ENCODE results near the gene NACA2.
"Not testable (repeated sequence)": the region's sequence is repeated elsewhere in the genome, so short reads cannot be mapped to it uniquely, and the experiment has no call there.

The NACA2 gene

DNA sequence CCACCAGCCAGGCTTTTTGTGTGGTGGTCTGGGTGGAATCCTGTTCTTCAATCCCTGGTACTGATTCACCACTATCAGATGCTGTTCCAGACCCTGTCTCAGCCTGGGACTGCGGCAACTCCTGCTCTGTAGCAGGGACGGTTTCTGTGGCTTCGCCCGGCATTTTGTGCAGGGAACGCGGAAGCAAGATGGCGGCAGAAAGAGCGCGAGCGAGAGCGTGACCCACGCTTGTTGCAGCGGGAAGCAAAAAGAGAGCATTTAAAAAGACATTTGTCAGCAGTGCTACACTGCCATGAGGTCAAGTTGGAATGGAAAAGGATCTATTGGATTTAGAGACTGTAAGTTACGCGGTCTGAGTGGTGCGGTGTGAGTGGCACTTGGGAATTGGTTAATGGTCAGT lies at the start of gene NACA2:
Gene NACA2 (minus strand): TSS at position 202 of the 400 bp plus-strand sequence. CDS start 39 bp downstream, at position 163.
- Histone ChIP-seq H3K27me3 (ENCODE audit: insufficient read depth, low read length) (peaks cover 58% of the 10 kb centered on the region), H2AFZ (ENCODE audit: low read length, unreplicated experiment) (no peak within 1 kb of the TSS), H3K4me3 (ENCODE audit: low read depth, low read length) (no peak within 1 kb of the TSS), H3K79me2 (ENCODE audit: control insufficient read depth, insufficient read depth, low read length, unreplicated experiment) (no peaks in the 10 kb centered on the region), H3K36me3 (ENCODE audit: insufficient read depth, low read length) (no peaks in the 10 kb centered on the region), H3K4me1 (ENCODE audit: control insufficient read depth, insufficient read depth, low read length, unreplicated experiment) (no peaks in the 10 kb centered on the region), H3K27ac (ENCODE audit: low read depth, low read length) (no peak within 1 kb of the TSS)

DNA sequence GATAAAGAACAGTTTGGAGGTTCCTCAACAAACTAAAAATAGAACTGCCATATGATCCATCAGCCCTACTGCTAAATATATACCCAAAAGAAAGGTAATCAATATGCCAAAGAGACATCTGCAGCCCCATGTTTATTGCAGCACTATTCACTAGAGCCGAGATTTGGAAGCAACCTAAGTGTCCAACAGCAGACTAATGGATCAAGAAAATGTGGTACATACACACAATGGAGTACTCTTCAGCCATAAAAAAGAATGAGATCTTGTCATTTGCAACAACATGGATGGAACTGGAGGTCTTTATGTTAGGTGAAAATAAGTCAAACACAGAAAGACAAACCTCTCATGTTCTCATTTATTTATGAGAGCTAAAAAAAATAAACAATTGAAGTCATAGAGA lies 48.8 kb upstream of the NACA2 start:
- no peaks in the 10 kb centered on the region for H3K27me3 ChIP-seq (ENCODE audit: insufficient read depth, low read length)
- no peaks in the 10 kb centered on the region for H3K36me3 ChIP-seq (ENCODE audit: insufficient read depth, low read length)
- H3K4me1 ChIP-seq (ENCODE audit: control insufficient read depth, insufficient read depth, low read length, unreplicated experiment): no peaks in the 10 kb centered on the region
- H2AFZ ChIP-seq (ENCODE audit: low read length, unreplicated experiment): no peak overlapping the region
- no peaks in the 10 kb centered on the region for H3K79me2 ChIP-seq (ENCODE audit: control insufficient read depth, insufficient read depth, low read length, unreplicated experiment)
- no peak overlapping the region for H3K4me3 ChIP-seq (ENCODE audit: low read depth, low read length)
- no peak overlapping the region for H3K27ac ChIP-seq (ENCODE audit: low read depth, low read length)

DNA sequence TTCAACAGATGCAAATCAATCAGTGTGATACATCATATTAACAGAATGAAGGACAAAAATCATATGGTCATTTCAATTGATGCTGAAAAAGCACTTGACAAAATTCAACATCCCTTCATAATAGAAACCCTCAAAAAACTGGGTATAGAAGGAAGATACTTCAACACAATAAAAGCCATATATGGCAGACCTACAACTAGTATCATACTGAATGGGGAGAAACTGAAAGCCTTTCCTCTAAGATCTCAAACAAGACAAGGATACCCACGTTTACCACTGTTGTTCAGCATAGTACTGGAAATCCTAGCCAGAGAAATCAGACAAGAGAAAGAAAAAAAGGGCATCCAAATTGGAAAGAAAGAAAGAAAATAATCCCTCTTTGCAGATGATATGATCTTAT lies 47.1 kb upstream of the NACA2 start:
- Histone ChIP-seq H3K27ac (ENCODE audit: low read depth, low read length) (no peak overlapping the region), H3K4me1 (ENCODE audit: control insufficient read depth, insufficient read depth, low read length, unreplicated experiment) (no peaks in the 10 kb centered on the region), H2AFZ (ENCODE audit: low read length, unreplicated experiment) (no peak overlapping the region), H3K27me3 (ENCODE audit: insufficient read depth, low read length) (no peaks in the 10 kb centered on the region), H3K79me2 (ENCODE audit: control insufficient read depth, insufficient read depth, low read length, unreplicated experiment) (no peaks in the 10 kb centered on the region), H3K36me3 (ENCODE audit: insufficient read depth, low read length) (no peaks in the 10 kb centered on the region), H3K4me3 (ENCODE audit: low read depth, low read length) (no peak overlapping the region)

GRCh38 chr17:61635913-61636432 lies 45.0 kb upstream of the NACA2 start:
- no peak overlapping the region for H2AFZ ChIP-seq (ENCODE audit: low read length, unreplicated experiment)
- H3K4me1 ChIP-seq (ENCODE audit: control insufficient read depth, insufficient read depth, low read length, unreplicated experiment): no peaks in the 10 kb centered on the region
- H3K27me3 ChIP-seq (ENCODE audit: insufficient read depth, low read length): no peaks in the 10 kb centered on the region
- no peaks in the 10 kb centered on the region for H3K79me2 ChIP-seq (ENCODE audit: control insufficient read depth, insufficient read depth, low read length, unreplicated experiment)
- H3K27ac ChIP-seq (ENCODE audit: low read depth, low read length): no peak overlapping the region
- H3K36me3 ChIP-seq (ENCODE audit: insufficient read depth, low read length): no peaks in the 10 kb centered on the region
- no peak overlapping the region for H3K4me3 ChIP-seq (ENCODE audit: low read depth, low read length)

DNA sequence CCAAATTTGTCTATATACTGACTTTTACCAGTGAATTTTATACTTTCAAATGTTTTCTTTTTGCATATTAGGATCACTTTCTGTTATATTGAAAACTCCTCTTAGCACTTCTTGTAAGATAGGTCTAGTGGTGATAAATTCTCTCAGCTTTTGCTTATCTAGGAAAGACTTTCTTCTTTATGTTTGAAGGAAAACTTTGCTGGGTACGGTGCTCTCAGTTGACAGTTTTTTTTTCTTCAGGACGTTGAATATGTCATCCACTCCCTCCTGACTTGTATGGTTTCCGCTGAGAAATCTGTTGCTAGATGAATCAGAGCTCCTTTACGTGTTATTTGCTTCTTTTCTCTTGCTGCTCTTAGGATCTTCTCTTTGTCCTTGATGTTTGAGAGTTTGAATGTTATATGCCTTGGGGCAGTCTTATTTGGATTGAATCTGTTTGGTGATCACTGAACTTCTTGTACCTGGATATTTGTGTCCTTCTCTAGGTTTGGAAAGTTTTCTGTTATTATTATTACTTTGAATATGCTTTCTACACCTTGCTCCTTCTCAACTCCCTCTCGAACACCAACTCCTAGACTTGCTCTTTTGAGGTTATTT lies 44.0 kb upstream of the NACA2 start:
- Histone ChIP-seq H3K27me3 (ENCODE audit: insufficient read depth, low read length) (no peaks in the 10 kb centered on the region), H3K36me3 (ENCODE audit: insufficient read depth, low read length) (no peaks in the 10 kb centered on the region), H3K27ac (ENCODE audit: low read depth, low read length) (no peak overlapping the region), H2AFZ (ENCODE audit: low read length, unreplicated experiment) (no peak overlapping the region), H3K79me2 (ENCODE audit: control insufficient read depth, insufficient read depth, low read length, unreplicated experiment) (no peaks in the 10 kb centered on the region), H3K4me1 (ENCODE audit: control insufficient read depth, insufficient read depth, low read length, unreplicated experiment) (no peaks in the 10 kb centered on the region), H3K4me3 (ENCODE audit: low read depth, low read length) (no peak overlapping the region)

GRCh38 chr17:61634011-61634539 lies 43.1 kb upstream of the NACA2 start:
- H3K4me1 ChIP-seq (ENCODE audit: control insufficient read depth, insufficient read depth, low read length, unreplicated experiment): no peaks in the 10 kb centered on the region
- no peak overlapping the region for H3K4me3 ChIP-seq (ENCODE audit: low read depth, low read length)
- H3K27me3 ChIP-seq (ENCODE audit: insufficient read depth, low read length): no peaks in the 10 kb centered on the region
- H3K27ac ChIP-seq (ENCODE audit: low read depth, low read length): no peak overlapping the region
- no peak overlapping the region for H2AFZ ChIP-seq (ENCODE audit: low read length, unreplicated experiment)
- H3K79me2 ChIP-seq (ENCODE audit: control insufficient read depth, insufficient read depth, low read length, unreplicated experiment): no peaks in the 10 kb centered on the region
- H3K36me3 ChIP-seq (ENCODE audit: insufficient read depth, low read length): no peaks in the 10 kb centered on the region

- Histone ChIP-seq H3K4me1 (ENCODE audit: control insufficient read depth, insufficient read depth, low read length, unreplicated experiment) (no peaks in the 10 kb centered on the region), H3K4me3 (ENCODE audit: low read depth, low read length) (no peak overlapping the region), H3K36me3 (ENCODE audit: insufficient read depth, low read length) (no peaks in the 10 kb centered on the region), H3K27me3 (ENCODE audit: insufficient read depth, low read length) (no peaks in the 10 kb centered on the region), H3K79me2 (ENCODE audit: control insufficient read depth, insufficient read depth, low read length, unreplicated experiment) (no peaks in the 10 kb centered on the region), H2AFZ (ENCODE audit: low read length, unreplicated experiment) (no peak overlapping the region), H3K27ac (ENCODE audit: low read depth, low read length) (no peak overlapping the region)
Measured at GRCh38 chr17:61632826-61633225, 41.8 kb upstream of the NACA2 start.

DNA sequence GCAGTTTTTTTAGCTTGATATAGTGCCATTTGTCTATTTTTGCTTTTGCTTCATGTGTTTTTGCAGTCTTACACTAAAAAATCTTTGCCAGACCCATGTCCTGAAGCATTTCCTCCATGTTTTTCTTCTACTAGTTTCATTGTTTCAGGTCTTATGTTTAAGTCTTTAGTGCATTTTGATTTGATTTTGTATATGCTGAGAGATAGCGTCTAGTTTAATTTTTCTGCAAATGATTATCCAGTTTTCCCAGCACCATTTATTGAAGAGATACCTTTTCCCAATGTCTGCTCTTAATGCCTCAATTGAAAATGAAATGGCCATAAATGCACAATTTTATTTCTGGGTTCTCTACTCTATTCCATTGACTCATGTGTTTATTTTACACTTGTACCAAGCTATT lies 40.8 kb upstream of the NACA2 start:
- H2AFZ ChIP-seq (ENCODE audit: low read length, unreplicated experiment): no peak overlapping the region
- H3K27me3 ChIP-seq (ENCODE audit: insufficient read depth, low read length): no peaks in the 10 kb centered on the region
- no peaks in the 10 kb centered on the region for H3K79me2 ChIP-seq (ENCODE audit: control insufficient read depth, insufficient read depth, low read length, unreplicated experiment)
- no peak overlapping the region for H3K27ac ChIP-seq (ENCODE audit: low read depth, low read length)
- H3K4me1 ChIP-seq (ENCODE audit: control insufficient read depth, insufficient read depth, low read length, unreplicated experiment): no peaks in the 10 kb centered on the region
- H3K4me3 ChIP-seq (ENCODE audit: low read depth, low read length): no peak overlapping the region
- no peaks in the 10 kb centered on the region for H3K36me3 ChIP-seq (ENCODE audit: insufficient read depth, low read length)

- H3K4me3 ChIP-seq (ENCODE audit: low read depth, low read length); H3K79me2 ChIP-seq (ENCODE audit: control insufficient read depth, insufficient read depth, low read length, unreplicated experiment); H2AFZ ChIP-seq (ENCODE audit: low read length, unreplicated experiment); H3K4me1 ChIP-seq (ENCODE audit: control insufficient read depth, insufficient read depth, low read length, unreplicated experiment); H3K27ac ChIP-seq (ENCODE audit: low read depth, low read length); H3K27me3 ChIP-seq (ENCODE audit: insufficient read depth, low read length); H3K36me3 ChIP-seq (ENCODE audit: insufficient read depth, low read length): not testable (repeated sequence)
Measured at GRCh38 chr17:61628158-61628557, 37.1 kb upstream of the NACA2 start.

DNA sequence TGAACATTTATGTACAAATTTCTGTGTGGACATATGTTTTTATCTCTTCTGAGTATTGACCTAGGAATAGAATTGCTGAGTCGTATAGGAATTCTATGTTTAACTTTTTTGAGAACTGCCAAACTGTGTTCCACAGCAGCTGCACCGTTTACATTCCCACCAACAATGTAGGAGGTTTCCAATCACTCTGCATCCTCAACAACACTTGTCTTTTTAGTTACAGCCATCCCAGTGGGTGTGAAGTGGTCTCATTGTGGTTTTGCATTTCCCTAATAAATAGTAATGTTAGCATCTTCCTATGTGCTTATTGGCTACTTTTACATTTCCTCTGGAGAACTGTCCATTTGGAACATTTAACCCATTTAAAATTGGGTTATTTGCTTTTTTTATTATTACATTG lies 36.6 kb upstream of the NACA2 start:
- Histone ChIP-seq H3K27me3 (ENCODE audit: insufficient read depth, low read length) (no peaks in the 10 kb centered on the region), H3K27ac (ENCODE audit: low read depth, low read length) (no peak overlapping the region), H3K4me1 (ENCODE audit: control insufficient read depth, insufficient read depth, low read length, unreplicated experiment) (no peaks in the 10 kb centered on the region), H3K36me3 (ENCODE audit: insufficient read depth, low read length) (no peaks in the 10 kb centered on the region), H3K79me2 (ENCODE audit: control insufficient read depth, insufficient read depth, low read length, unreplicated experiment) (no peaks in the 10 kb centered on the region), H3K4me3 (ENCODE audit: low read depth, low read length) (no peak overlapping the region), H2AFZ (ENCODE audit: low read length, unreplicated experiment) (no peak overlapping the region)

GRCh38 chr17:61627125-61627524 lies 36.1 kb upstream of the NACA2 start:
- H3K27me3 ChIP-seq (ENCODE audit: insufficient read depth, low read length): no peaks in the 10 kb centered on the region
- no peak overlapping the region for H3K27ac ChIP-seq (ENCODE audit: low read depth, low read length)

More at GRCh38 chr17:61627125-61627524, 36.1 kb upstream of the NACA2 start:
- H3K36me3 ChIP-seq (ENCODE audit: insufficient read depth, low read length): no peaks in the 10 kb centered on the region
- no peaks in the 10 kb centered on the region for H3K4me1 ChIP-seq (ENCODE audit: control insufficient read depth, insufficient read depth, low read length, unreplicated experiment)
- H2AFZ ChIP-seq (ENCODE audit: low read length, unreplicated experiment): no peak overlapping the region
- H3K79me2 ChIP-seq (ENCODE audit: control insufficient read depth, insufficient read depth, low read length, unreplicated experiment): no peaks in the 10 kb centered on the region
- no peak overlapping the region for H3K4me3 ChIP-seq (ENCODE audit: low read depth, low read length)

Data from ACC112 (cell line).